Stimulated activated CD4-positive, alpha-beta T cell treated with anti-CD3 and anti-CD28 coated beads, Interleukin-2, amount 100 ng/mL, for 48 hours (primary cell): ENCODE data around the gene DNASE2.

Experiments used
- DNase-seq, 2 donors: peaks; one replicate each; pipeline ENCODE4 v3.0.0-alpha.2; 2020

DNASE2 gene

GRCh38 chr19:12886651-12886968, 5.4 kb upstream of the DNASE2 start:
- DNase-seq, result no peak

- no peak for DNase-seq
Observed at GRCh38 chr19:12885749-12886650, 4.8 kb upstream of the DNASE2 start.

GRCh38 chr19:12884926-12885748, 3.9 kb upstream of the DNASE2 start:
- peak; percentile 81 to 90 for DNase-seq

GRCh38 chr19:12884627-12884925, 3.3 kb upstream of the DNASE2 start:
- DNase-seq, result no peak

- DNase-seq, result no peak
Observed at GRCh38 chr19:12884202-12884601, 3.0 kb upstream of the DNASE2 start.

GRCh38 chr19:12882589-12882988, 1.3 kb upstream of the DNASE2 start:
- DNase-seq, result no peak

GRCh38 chr19:12880551-12881171, 588 bp downstream of the DNASE2 start:
- DNase-seq, result no peak

- DNase-seq, result no peak
Observed at GRCh38 chr19:12875086-12875485, 6.2 kb downstream of the DNASE2 start.

- no peak for DNase-seq
Observed at GRCh38 chr19:12873891-12874745, 7.1 kb downstream of the DNASE2 start.

- DNase-seq, result peak; percentile 44 to 64
Observed at GRCh38 chr19:12872941-12873890, 8.0 kb downstream of the DNASE2 start.

GRCh38 chr19:12872255-12872654, 9.0 kb downstream of the DNASE2 start:
- no peak for DNase-seq

GRCh38 chr19:12871681-12872080, 9.6 kb downstream of the DNASE2 start:
- no peak for DNase-seq

GRCh38 chr19:12868540-12869112, 12.6 kb downstream of the DNASE2 start:
- no peak for DNase-seq

- peak; percentile 57 to 75 for DNase-seq
Observed at GRCh38 chr19:12867120-12868099, 13.8 kb downstream of the DNASE2 start.

GRCh38 chr19:12866416-12867119, 14.7 kb downstream of the DNASE2 start:
- DNase-seq, result no peak

GRCh38 chr19:12865746-12866415, 15.4 kb downstream of the DNASE2 start:
- no peak for DNase-seq

- no peak for DNase-seq
Observed at GRCh38 chr19:12864721-12865715, 16.2 kb downstream of the DNASE2 start.
